Activated T-helper 2 cell treated with anti-CD3 and anti-CD28 coated beads, Interferon-gamma antibody, Interleukin-2, Interleukin-4, amounts not matched to agents 10 μg/mL and 5 μg/mL and 100 μg/mL, durations not matched to agents 14 hours and 24 hours and 36 hours (primary cell): ENCODE results near the gene CEP20. TPM values are rescaled to one million over a fixed set of nuclear protein-coding genes. Genes with fewer than 3 reads are reported as not detected.
"Not testable (repeated sequence)": the region's sequence is repeated elsewhere in the genome, so short reads cannot be mapped to it uniquely, and the experiment has no call there.

Source experiments
- DNase-seq: peaks from one replicate; pipeline ENCODE4 v3.0.0; 2021; ENCODE audit warnings: low spot score
- H3K27ac Mint-ChIP-seq: one replicate; pipeline ENCODE4 v1.8.0; 2021; ENCODE audit warnings: mixed read lengths
- H3K27me3 Mint-ChIP-seq: one replicate; pipeline ENCODE4 v1.8.0; 2021; ENCODE audit warnings: low read depth, mixed read lengths
- H3K36me3 Mint-ChIP-seq: one replicate; pipeline ENCODE4 v1.8.0; 2021; ENCODE audit warnings: low read depth, mixed read lengths
- H3K4me1 Mint-ChIP-seq: one replicate; pipeline ENCODE4 v1.8.0; 2021; ENCODE audit warnings: low read depth, mixed read lengths
- H3K4me3 Mint-ChIP-seq: one replicate; pipeline ENCODE4 v1.8.0; 2021; ENCODE audit warnings: low read depth, mild to moderate bottlenecking, moderate library complexity, mixed read lengths
- H3K9me3 Mint-ChIP-seq: one replicate; pipeline ENCODE4 v1.8.0; 2021; ENCODE audit warnings: mixed read lengths
- intact Hi-C: fragments of 100-400 bp; cut with micrococcal nuclease; formaldehyde crosslinking; loops from one replicate; pipeline ENCODE4 v1.15.1; 2023
- total RNA-seq: library from RNA; stranded (reverse); gene quantifications from 2 replicates; pipeline ENCODE4 v1.2.3, GENCODE V29; 2022

Gene CEP20
- total RNA-seq, 1 donor from 2014 or later: 39.7 TPM

DNA sequence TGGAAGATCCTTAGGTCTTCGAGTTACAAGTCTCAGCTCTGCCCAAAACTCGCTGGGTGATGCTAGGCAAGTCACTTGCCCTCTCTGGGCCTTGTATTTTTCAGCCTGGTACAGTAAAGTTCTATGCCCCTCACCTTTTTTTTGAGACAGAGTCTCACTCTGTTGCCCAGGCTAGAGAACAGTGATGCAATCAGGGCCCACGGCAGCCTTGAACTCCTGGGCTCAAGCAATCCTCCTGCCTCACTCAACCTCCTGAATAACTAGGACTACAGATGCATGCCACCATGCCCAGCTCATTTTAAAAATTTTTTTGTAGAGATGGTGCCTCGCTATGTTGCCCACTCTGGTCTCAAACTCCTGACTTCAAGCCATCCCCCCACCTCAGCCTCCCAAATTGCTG, 35.4 kb downstream of the CEP20 start:
- Mint-ChIP-seq H3K9me3 (no peaks in the 10 kb centered on the region), H3K27ac (no peak overlapping the region), H3K36me3 (peaks cover 3% of the 10 kb centered on the region), H3K27me3 (peaks cover 37% of the 10 kb centered on the region), H3K4me1 (peaks cover 7% of the 10 kb centered on the region), H3K4me3 (no peak overlapping the region)
- no peak for DNase-seq
- intact Hi-C loops: no loop called here

DNA sequence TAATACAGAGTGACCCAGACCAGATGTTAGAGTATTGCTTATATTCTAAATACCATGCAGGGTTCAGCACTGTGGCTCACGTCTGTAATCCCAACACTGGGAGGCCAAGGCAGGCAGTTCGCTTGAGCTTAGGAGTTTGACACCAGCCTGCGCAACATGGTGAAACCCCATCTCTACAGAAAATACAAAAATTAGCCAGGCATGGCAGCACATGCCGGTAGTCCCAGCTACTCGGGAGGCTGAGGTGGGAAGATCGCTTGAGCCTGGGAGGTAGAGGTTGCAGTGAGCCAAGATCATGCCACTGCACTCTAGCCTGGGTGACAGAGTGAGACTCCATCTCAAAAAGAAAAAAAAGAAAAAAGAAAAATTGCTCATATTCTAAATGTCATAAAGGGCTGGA, 37.8 kb downstream of the CEP20 start:
- DNase-seq, H3K4me3 Mint-ChIP-seq, H3K9me3 Mint-ChIP-seq, H3K36me3 Mint-ChIP-seq, H3K4me1 Mint-ChIP-seq, intact Hi-C loops, H3K27ac Mint-ChIP-seq: not testable (repeated sequence)
- H3K27me3 Mint-ChIP-seq: peaks cover 19% of the 10 kb centered on the region

- no peaks in the 10 kb centered on the region for H3K4me1 Mint-ChIP-seq
- no peaks in the 10 kb centered on the region for H3K36me3 Mint-ChIP-seq
- no peak overlapping the region for H3K27ac Mint-ChIP-seq
- intact Hi-C loops: no loop called here
- H3K27me3 Mint-ChIP-seq: peaks cover 13% of the 10 kb centered on the region
- H3K4me3 Mint-ChIP-seq: no peak overlapping the region
- no peak for DNase-seq
- H3K9me3 Mint-ChIP-seq: no peaks in the 10 kb centered on the region
Measured at GRCh38 chr16:15849209-15849981, 39.0 kb downstream of the CEP20 start.

DNA sequence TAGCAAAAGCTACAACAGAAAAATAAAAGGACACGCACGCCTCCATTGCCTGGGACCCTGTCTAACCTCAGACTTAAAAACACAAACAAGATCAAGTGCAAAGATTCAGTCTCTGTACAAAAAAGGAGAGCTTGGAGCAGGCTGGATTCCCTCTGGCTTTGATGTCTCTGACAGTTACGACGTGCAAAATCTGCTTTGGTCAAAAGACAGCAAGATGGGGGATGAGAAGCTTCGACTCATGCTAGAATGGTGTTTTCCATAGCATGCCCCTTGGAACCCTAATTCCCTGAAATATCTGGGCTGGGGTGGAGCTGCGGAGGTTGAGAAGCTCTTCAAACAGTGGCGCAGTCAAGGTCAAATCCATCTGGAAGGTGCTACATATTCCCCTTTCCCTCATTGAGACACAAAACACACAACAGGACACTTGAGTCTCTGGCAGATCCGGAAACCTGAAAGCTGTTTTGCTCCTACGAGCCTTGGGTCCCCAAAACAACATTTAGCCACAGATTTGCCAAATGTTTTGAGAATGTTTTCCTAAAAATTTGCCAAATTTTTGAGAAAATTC, 40.7 kb downstream of the CEP20 start:
- Mint-ChIP-seq H3K36me3 (no peaks in the 10 kb centered on the region), H3K27ac (no peak overlapping the region), H3K9me3 (no peaks in the 10 kb centered on the region), H3K4me1 (no peaks in the 10 kb centered on the region), H3K4me3 (no peak overlapping the region), H3K27me3 (peaks cover 8% of the 10 kb centered on the region)
- DNase-seq: no peak
- intact Hi-C loops: no loop called here

- Mint-ChIP-seq H3K27ac (no peak overlapping the region), H3K4me3 (no peak overlapping the region), H3K36me3 (no peaks in the 10 kb centered on the region), H3K27me3 (peaks cover 7% of the 10 kb centered on the region), H3K9me3 (no peaks in the 10 kb centered on the region), H3K4me1 (no peaks in the 10 kb centered on the region)
- no peak for DNase-seq
- intact Hi-C loops: no loop called here
Measured at GRCh38 chr16:15846510-15846909, 41.9 kb downstream of the CEP20 start.

DNA sequence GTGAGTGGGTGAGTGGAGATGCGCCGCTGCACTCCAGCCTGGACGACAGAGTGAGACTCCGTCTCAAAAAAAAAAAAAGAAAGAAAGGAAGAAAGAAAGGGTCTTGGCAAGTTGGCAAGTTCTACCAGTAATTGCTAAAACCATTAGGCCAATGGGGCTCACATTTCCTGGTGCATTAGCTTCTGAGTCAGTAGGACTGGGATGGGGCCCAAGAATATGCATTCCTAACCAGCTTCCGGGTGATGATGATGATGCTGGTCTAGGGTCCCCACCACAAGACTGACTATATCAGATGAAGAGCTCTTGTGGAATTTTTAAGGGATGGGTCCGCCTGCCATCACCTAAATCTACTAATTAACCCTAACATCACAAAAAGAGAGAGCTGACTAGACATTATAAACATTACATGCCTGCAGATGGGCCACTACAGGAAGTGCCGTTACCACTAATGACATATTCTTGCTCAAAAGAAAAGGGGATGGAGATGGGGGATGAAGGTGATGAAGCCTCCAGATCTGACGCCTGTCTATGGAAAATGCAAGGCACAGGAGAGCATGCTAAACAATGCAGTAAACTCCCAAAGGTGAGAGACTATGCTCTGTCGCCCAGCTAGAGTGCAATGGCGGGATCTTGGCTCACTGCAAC, 44.6 kb downstream of the CEP20 start:
- no peaks in the 10 kb centered on the region for H3K9me3 Mint-ChIP-seq
- intact Hi-C loops: no loop called here
- no peak for DNase-seq
- peaks cover 6% of the 10 kb centered on the region for H3K27me3 Mint-ChIP-seq
- no peak overlapping the region for H3K27ac Mint-ChIP-seq
- H3K4me1 Mint-ChIP-seq: no peaks in the 10 kb centered on the region
- H3K36me3 Mint-ChIP-seq: no peaks in the 10 kb centered on the region
- H3K4me3 Mint-ChIP-seq: no peak overlapping the region

DNA sequence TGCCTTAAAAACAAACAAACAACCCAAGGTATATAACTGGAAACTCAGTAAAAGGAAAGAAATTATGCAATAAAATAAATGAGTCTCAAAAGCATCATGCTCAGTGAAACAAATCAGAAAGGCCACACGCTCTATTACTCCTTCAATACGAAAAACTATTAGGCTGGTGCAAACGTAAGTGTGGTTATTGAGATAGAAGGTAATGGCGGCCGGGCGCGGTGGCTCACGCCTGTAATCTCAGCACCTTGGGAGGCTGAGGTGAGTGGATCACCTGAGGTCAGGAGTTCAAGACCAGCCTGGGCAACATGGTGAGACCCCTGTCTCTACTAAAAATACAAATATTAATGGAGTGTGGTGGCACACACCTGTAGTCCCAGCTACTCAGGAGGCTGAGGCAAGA, 49.2 kb downstream of the CEP20 start:
- H3K27ac Mint-ChIP-seq, DNase-seq, intact Hi-C loops, H3K4me1 Mint-ChIP-seq, H3K9me3 Mint-ChIP-seq, H3K4me3 Mint-ChIP-seq, H3K27me3 Mint-ChIP-seq, H3K36me3 Mint-ChIP-seq: not testable (repeated sequence)

- Mint-ChIP-seq H3K4me3 (no peak overlapping the region), H3K9me3 (no peaks in the 10 kb centered on the region), H3K27ac (no peak overlapping the region), H3K4me1 (peaks cover 9% of the 10 kb centered on the region), H3K36me3 (no peaks in the 10 kb centered on the region), H3K27me3 (peaks cover 6% of the 10 kb centered on the region)
- intact Hi-C loops: no loop called here
- DNase-seq: no peak
Measured at GRCh38 chr16:15837761-15838160, 50.6 kb downstream of the CEP20 start.

- Mint-ChIP-seq H3K36me3 (no peaks in the 10 kb centered on the region), H3K4me3 (no peak overlapping the region), H3K27ac (no peak overlapping the region), H3K4me1 (peaks cover 9% of the 10 kb centered on the region), H3K27me3 (peaks cover 6% of the 10 kb centered on the region), H3K9me3 (no peaks in the 10 kb centered on the region)
- no peak for DNase-seq
- intact Hi-C loops: no loop called here
Measured at GRCh38 chr16:15836965-15837611, 51.3 kb downstream of the CEP20 start.

DNA sequence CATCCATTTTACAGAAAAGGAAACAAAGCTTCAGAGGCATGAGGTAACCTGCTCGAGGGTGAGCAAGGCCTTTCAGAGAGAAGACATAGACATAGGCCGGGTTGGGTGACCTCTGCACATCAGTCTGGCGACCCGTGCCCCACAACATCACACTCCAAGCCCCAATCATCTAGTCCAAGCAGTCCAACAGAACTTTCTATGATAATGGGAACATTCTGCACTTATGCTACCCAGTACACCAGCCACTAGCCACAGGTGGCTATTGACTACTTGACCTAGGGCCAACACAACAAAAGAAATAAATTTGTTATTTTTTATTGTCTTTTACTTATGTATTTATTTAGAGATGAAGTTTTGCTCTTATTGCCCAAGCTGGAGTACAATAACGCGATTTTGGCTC, 52.3 kb downstream of the CEP20 start:
- intact Hi-C loops: no loop called here

GRCh38 chr16:15835136-15835878, 53.1 kb downstream of the CEP20 start:
- Mint-ChIP-seq H3K9me3 (no peaks in the 10 kb centered on the region), H3K4me3 (no peak overlapping the region), H3K27me3 (peaks cover 6% of the 10 kb centered on the region), H3K36me3 (no peaks in the 10 kb centered on the region), H3K4me1 (peaks cover 9% of the 10 kb centered on the region), H3K27ac (peak overlapping the region; percentile 14)
- no peak for DNase-seq
- intact Hi-C loops: no loop called here

More for the DNA sequence above, 52.3 kb downstream of the CEP20 start:
- H3K27ac Mint-ChIP-seq: no peak overlapping the region
- H3K4me1 Mint-ChIP-seq: peaks cover 9% of the 10 kb centered on the region
- no peak for DNase-seq
- no peaks in the 10 kb centered on the region for H3K36me3 Mint-ChIP-seq
- H3K9me3 Mint-ChIP-seq: no peaks in the 10 kb centered on the region
- no peak overlapping the region for H3K4me3 Mint-ChIP-seq
- H3K27me3 Mint-ChIP-seq: peaks cover 6% of the 10 kb centered on the region

DNA sequence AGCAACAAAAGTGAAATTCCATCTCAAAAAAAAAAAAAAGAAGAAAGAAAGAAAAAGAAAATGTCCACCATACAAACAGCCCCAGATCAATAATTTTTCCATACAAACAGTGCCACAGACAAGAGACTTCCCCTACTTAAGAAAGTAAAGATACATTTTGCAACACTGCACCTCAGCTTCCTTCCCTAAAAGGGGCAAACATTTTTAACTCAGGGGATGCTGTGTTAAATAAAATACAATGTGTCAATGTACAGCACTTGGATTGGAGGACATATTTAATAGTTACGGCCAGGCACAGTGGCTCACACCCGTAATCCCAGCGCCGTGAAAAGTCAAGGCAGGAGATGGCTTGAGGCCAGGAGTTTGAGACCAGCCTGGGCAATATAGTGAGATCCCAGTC, 53.9 kb downstream of the CEP20 start:
- no peak overlapping the region for H3K4me3 Mint-ChIP-seq
- intact Hi-C loops: no loop called here
- DNase-seq: no peak
- peaks cover 6% of the 10 kb centered on the region for H3K27me3 Mint-ChIP-seq
- H3K27ac Mint-ChIP-seq: no peak overlapping the region
- no peaks in the 10 kb centered on the region for H3K9me3 Mint-ChIP-seq
- H3K4me1 Mint-ChIP-seq: peaks cover 9% of the 10 kb centered on the region
- H3K36me3 Mint-ChIP-seq: no peaks in the 10 kb centered on the region
